GM12873 (cell line): ENCODE data around the gene OR2H1.

ENCODE experiments used
- TF ChIP-seq, protein P1 (sequence below): IDR thresholded peaks from 2 replicates; pipeline ENCODE4 v1.5.1; 2012; ENCODE audit warnings: low read depth, mild to moderate bottlenecking, moderate library complexity, low read length, control low read depth; ENCODE audit not compliant: insufficient read depth; ENCODE audit errors: missing control alignments

OR2H1 gene

DNA sequence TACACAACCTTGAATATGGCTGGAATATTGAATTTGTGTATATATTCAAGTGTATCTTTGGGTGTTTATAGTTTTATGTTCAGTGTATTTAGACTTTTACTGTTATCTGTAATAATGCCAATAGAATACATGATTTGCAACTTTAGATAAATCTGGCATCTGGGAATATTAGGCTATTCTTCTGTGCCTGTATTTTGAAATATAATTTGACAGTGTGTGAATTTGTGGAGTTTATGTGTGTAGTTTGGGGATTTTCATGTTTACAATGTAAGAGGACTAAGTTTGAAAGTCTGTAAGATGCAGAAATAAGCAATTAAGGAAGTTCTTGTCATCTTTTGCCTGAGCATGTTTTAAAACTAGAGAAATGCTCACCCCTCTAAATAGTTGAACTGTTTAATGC, 17.9 kb upstream of the OR2H1 start, which contains the start of gene OR10C1:
Gene OR10C1 (plus strand): TSS at position 301 of the 400 bp plus-strand sequence. CDS start 710 bp downstream, outside the sequence.
- TF ChIP-seq, protein P1, sequence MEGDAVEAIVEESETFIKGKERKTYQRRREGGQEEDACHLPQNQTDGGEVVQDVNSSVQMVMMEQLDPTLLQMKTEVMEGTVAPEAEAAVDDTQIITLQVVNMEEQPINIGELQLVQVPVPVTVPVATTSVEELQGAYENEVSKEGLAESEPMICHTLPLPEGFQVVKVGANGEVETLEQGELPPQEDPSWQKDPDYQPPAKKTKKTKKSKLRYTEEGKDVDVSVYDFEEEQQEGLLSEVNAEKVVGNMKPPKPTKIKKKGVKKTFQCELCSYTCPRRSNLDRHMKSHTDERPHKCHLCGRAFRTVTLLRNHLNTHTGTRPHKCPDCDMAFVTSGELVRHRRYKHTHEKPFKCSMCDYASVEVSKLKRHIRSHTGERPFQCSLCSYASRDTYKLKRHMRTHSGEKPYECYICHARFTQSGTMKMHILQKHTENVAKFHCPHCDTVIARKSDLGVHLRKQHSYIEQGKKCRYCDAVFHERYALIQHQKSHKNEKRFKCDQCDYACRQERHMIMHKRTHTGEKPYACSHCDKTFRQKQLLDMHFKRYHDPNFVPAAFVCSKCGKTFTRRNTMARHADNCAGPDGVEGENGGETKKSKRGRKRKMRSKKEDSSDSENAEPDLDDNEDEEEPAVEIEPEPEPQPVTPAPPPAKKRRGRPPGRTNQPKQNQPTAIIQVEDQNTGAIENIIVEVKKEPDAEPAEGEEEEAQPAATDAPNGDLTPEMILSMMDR, result no peak

DNA sequence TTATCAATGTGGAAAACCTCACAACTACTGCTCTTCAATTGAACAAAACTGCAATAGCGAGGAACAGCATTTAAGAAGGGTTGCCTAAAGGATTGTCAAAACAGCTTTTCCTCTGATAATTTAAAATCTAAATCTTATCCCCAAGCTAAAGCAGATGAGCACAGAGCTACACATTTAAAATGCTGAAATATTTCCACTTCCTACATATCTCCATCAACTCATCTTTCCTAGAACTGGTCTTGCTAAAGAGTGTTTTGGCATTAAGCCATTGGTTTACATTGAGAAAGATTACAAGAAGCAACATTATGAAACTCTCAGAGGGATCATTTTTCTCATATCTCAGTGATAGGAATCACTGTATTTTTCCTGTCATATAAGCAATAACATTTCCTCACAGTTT, 14.2 kb upstream of the OR2H1 start:
- TF ChIP-seq, protein P1, result no peak

DNA sequence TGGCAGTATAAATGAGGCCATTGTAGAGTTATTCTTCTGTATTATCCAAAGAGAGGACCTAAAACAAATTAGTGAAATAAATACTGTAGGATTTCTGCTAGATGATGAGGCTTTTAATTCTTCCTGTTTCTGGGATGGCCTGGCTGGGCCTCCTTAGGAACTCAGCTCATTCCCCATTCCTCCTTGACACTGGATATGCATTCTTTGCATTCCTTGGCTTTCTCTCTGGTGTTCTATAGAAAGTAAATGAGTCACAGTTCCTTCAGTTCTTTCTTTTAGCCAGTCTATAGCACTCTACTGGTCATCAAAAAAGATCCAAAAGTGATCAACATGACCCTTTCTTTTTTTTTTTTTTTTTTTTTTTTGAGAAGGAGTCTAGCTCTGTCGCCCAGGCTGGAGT, 9.3 kb upstream of the OR2H1 start:
- TF ChIP-seq, protein P1, result no peak

GRCh38 chr6:29451471-29452193, 5.3 kb upstream of the OR2H1 start:
- TF ChIP-seq, protein P1, result no peak

GRCh38 chr6:29461021-29461814, 4.3 kb downstream of the OR2H1 start:
- TF ChIP-seq, protein P1, result no peak

DNA sequence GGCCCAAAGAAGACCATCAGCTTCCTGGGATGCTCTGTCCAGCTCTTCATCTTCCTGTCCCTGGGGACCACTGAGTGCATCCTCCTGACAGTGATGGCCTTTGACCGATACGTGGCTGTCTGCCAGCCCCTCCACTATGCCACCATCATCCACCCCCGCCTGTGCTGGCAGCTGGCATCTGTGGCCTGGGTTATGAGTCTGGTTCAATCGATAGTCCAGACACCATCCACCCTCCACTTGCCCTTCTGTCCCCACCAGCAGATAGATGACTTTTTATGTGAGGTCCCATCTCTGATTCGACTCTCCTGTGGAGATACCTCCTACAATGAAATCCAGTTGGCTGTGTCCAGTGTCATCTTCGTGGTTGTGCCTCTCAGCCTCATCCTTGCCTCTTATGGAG, 5.1 kb downstream of the OR2H1 start:
- TF ChIP-seq, protein P1, result no peak

DNA sequence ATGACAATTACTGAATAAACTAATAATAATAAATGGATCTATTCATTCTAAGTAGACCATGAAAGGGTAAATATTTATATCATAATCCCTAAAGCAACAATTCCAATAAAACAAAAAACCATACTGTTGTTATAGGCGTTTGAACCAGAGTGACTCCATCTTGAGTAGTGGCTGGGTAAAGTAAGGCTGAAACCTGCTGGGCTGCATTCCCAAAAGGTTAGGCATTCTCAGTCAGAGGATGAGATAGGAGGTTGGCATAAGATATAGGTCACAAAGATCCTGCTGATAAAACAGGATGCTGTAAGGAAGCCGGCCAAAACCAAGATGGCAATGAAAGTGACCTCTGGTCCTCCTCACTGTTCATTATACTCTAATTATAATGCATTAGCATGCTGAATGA, 8.3 kb downstream of the OR2H1 start:
- TF ChIP-seq, protein P1, result no peak
